ENCODE measurements around the gene LIPI.

DNA sequence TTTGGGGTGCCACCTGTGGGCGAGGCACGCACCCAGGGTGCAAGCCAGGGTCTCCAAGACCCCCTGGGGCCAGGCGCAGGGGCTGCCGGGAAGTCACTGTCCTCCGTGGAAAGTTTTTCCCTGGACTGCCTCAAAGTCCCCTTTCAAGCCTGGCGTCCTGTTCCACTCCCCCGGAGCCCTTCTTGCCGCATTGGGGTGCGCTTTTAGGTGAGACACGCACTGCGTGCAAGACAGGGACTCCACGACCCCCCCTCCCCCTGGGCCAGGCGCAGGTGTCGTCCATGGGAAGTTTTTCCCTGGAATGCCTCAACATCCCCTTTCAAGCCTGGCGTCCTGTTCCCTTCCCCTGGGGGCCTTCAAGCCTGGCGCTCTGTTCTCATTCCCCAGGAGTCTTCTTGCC lies 137.1 kb downstream of the LIPI start:
- no peak for TF ChIP-seq POLR2A (IDR thresholded peaks at IDR 0.05)
- TF ChIP-seq, protein P1, sequence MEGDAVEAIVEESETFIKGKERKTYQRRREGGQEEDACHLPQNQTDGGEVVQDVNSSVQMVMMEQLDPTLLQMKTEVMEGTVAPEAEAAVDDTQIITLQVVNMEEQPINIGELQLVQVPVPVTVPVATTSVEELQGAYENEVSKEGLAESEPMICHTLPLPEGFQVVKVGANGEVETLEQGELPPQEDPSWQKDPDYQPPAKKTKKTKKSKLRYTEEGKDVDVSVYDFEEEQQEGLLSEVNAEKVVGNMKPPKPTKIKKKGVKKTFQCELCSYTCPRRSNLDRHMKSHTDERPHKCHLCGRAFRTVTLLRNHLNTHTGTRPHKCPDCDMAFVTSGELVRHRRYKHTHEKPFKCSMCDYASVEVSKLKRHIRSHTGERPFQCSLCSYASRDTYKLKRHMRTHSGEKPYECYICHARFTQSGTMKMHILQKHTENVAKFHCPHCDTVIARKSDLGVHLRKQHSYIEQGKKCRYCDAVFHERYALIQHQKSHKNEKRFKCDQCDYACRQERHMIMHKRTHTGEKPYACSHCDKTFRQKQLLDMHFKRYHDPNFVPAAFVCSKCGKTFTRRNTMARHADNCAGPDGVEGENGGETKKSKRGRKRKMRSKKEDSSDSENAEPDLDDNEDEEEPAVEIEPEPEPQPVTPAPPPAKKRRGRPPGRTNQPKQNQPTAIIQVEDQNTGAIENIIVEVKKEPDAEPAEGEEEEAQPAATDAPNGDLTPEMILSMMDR (IDR thresholded peaks at IDR 0.05): no peak
